ENCODE measurements around the gene GPR137B. TPM values are rescaled to one million over a fixed set of nuclear protein-coding genes. Genes with fewer than 3 reads are reported as not detected.

GPR137B gene
- total and polyA plus RNA-seq, 2 of the 8 experiments (the other 6 are each of a cell fraction or from before 2014, with no cell fraction given), result 6.9 to 7.7 TPM

DNA sequence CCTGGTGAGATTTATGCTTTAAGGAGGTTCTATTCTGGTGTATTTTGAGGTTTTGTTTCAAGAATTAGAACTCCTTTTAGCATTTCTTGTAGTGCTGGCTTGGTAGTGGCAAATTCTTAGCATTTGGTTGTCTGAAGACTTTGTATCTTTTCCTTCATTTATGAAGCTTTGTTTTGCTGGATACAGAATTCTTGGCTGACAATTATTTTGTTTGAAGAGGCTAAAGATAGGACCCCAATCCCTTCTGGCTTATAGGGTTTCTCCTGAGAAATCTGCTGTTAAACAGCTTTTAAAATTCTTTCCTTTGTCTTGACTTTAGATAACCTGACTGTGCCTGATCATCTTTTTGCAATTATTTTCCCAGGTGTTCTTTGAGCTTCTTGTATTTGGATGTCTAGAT, 58.6 kb downstream of the GPR137B start (continued):
- TF ChIP-seq SUZ12 (IDR thresholded peaks at IDR 0.05; ENCODE audit: low read length) (no peak), TCF12 (IDR thresholded peaks at IDR 0.05; ENCODE audit: low read depth, low read length) (no peak), EZH2 (IDR thresholded peaks at IDR 0.05; ENCODE audit: low read depth, low read length, severe bottlenecking) (no peak), JUND (IDR thresholded peaks at IDR 0.05; ENCODE audit: low read length) (no peak)
